Body of pancreas (tissue), 4 donors: ENCODE results near the gene MAN2A1.

Experiments
- POLR2A ChIP-seq, 3 donors: fragments of 450-650 bp; IDR thresholded peaks; one replicate each; pipeline ENCODE4 v1.6.1; 2016; ENCODE audit warnings: antibody characterized with exemption in 3 of 3, mild to moderate bottlenecking in 2 of 3
- TF ChIP-seq, protein P1 (sequence below), 7 experiments: fragments of 450-650 bp in 4 of 7; fragments of 200-600 bp in 3 of 7; sonication (generic) in 3 of 7; IDR thresholded peaks; one replicate each; pipeline ENCODE4 v1.5.1; 2016 to 2019; ENCODE audit warnings: antibody characterized with exemption in 7 of 7

GRCh38 chr5:109779036-109779735, 89.5 kb downstream of the MAN2A1 start:
- TF ChIP-seq, protein P1, sequence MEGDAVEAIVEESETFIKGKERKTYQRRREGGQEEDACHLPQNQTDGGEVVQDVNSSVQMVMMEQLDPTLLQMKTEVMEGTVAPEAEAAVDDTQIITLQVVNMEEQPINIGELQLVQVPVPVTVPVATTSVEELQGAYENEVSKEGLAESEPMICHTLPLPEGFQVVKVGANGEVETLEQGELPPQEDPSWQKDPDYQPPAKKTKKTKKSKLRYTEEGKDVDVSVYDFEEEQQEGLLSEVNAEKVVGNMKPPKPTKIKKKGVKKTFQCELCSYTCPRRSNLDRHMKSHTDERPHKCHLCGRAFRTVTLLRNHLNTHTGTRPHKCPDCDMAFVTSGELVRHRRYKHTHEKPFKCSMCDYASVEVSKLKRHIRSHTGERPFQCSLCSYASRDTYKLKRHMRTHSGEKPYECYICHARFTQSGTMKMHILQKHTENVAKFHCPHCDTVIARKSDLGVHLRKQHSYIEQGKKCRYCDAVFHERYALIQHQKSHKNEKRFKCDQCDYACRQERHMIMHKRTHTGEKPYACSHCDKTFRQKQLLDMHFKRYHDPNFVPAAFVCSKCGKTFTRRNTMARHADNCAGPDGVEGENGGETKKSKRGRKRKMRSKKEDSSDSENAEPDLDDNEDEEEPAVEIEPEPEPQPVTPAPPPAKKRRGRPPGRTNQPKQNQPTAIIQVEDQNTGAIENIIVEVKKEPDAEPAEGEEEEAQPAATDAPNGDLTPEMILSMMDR (IDR thresholded peaks at IDR 0.05) = no peak
- no peak for TF ChIP-seq POLR2A (IDR thresholded peaks at IDR 0.05)
